Measurements from ENCODE around the gene FGD4.

FGD4 gene

GRCh38 chr12:32605326-32606095, 206.2 kb downstream of the FGD4 start:
- no peak for DNase-seq (ENCODE audit: low read depth, low spot score)

GRCh38 chr12:32606443-32606842, 207.1 kb downstream of the FGD4 start:
- DNase-seq (ENCODE audit: low read depth, low spot score), result no peak

- no peak for DNase-seq (ENCODE audit: low read depth, low spot score)
Observed at GRCh38 chr12:32609966-32610365, 210.6 kb downstream of the FGD4 start.

DNA sequence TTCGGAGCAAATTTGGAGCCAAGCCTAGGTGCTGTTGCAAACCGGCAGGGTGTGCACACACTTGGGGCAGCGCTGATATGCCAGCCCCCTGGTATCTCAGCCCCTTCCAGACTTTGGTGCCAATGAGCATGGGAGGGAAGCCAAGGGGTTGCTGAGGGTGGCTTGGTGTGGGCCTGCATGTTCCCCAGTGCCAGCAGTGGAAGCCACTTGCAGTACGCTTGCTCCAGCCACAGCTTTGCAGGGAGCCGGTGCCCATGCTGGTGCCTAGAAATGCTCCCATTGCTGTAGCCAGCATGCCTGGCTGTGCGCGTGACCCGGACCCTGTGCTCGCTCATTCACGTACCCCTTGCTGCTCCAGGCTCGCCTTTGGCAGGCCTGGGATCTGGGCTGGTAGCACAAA, 212.6 kb downstream of the FGD4 start:
- DNase-seq (ENCODE audit: low read depth, low spot score), result no peak

DNA sequence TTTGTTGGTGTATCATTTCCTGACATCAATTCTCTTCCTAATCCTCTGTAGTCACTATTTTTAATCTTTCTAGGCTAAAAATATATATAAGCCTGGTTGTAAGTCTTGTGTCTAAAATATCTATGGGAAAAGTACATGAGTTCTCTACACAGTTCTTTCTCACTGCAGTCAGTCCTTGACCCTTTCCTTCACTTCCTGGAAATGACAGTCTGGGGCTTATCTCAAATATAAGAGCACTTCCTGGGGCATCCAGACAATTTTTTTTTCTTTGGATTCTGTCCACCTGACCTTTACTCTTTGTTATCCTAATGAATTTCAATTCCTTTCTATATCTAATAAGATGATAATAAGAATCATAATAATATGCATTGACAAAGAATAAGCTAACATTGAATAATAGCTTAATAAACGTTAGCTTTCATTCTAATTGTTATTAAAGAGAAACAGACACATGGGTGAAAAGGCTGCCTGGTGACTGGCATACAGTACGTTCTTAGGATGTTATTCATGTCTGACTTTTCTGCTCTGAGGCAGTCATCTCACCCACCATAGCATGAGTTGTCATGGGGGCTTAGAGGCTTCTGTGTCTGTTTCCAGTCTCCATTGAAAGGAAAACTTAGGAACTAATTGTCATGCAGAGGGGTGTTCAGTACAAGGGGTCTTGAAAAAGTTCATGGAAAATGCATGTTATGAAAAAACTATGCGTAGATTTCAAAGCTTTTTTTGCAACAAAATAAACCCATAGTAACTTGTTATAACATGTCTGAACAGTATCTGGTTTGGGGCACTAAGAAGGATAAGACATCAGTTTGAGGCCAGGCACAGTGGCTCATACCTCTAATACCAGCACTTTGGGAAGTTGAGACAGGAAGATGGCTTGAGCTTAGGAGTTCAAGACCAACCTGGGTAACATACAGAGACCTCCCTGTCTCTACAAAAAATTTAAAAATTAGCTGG, 213.6 kb downstream of the FGD4 start:
- DNase-seq (ENCODE audit: low read depth, low spot score), result no peak

- DNase-seq (ENCODE audit: low read depth, low spot score), result no peak
Observed at GRCh38 chr12:32615441-32615840, 216.1 kb downstream of the FGD4 start.

DNA sequence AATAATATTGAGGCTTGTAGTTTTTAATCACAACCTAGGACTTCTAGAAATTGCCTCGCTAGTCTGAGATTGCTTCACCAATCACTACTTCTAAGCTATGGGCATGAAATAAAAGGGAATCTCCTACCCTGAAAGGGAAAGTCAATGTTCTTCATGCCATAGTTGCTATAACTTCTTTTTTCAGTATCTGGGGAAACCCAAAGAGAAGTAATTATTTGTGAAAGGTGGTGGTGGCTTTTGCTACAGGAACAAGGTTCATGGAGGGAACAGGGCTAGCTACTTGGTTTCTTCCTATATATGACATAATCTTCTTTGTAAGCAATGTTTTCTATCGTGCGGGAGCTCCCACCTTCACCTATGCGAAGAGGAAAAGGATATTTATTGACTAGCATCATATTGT, 218.2 kb downstream of the FGD4 start:
- DNase-seq (ENCODE audit: low read depth, low spot score), result no peak

DNA sequence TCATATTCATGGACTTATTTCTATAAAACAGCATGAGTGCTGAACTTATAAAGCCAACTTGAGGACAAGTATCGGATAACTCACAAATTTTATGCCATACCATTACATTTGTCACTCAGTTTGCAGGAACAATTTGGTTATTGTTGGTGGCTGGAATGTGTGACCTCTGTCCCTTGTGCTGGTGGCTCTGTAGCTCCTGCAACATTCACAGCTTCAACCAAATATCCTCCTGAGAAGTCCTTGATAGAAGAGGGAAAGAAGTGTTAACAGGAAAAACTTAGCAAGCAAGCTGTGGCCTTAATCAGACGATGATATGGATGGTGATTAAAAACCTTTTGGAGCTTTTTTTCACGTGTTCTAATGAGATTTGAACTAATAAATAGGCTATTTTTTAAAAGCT, 218.8 kb downstream of the FGD4 start:
- DNase-seq (ENCODE audit: low read depth, low spot score), result no peak

DNA sequence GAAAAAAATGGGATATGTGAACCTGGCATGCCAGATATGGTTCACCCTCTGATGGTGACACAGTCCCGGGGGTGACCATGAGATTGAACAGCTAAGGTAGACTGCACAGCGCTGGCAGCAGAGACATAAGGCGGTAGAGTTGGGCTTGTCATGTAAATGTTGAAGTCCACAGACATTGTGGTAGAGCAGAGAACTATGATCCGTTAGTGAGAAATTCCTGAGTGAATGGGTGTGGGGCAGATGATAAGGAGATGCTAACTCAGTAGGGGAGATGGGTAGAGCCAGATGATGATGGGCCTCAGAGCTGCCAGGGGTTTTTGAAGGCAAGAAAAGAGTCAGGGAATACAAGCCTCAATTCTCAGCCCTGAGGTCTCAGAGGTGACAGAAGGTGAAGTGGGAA, 228.6 kb downstream of the FGD4 start:
- DNase-seq (ENCODE audit: low read depth, low spot score), result no peak

- DNase-seq (ENCODE audit: low read depth, low spot score), result no peak
Observed at GRCh38 chr12:32641287-32641901, 242.0 kb downstream of the FGD4 start.

DNA sequence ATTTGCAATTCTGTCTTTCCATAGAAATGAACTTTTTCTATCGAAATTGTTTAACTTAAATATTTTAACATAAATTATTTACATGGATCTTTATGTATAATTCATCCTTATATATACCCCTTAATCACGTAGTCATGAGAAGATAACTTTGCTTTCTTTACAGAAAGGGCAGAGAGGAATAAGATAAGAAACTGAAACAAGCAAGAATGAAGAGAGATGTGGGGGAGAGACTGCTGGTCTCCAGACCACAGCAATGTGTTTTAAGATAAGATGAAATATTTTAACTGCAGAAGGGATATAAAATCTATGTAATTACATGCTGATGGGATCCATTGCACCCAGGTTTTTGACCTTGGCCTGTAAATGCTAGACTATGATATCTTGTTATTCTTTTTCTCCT, 245.1 kb downstream of the FGD4 start:
- no peak for DNase-seq (ENCODE audit: low read depth, low spot score)

DNA sequence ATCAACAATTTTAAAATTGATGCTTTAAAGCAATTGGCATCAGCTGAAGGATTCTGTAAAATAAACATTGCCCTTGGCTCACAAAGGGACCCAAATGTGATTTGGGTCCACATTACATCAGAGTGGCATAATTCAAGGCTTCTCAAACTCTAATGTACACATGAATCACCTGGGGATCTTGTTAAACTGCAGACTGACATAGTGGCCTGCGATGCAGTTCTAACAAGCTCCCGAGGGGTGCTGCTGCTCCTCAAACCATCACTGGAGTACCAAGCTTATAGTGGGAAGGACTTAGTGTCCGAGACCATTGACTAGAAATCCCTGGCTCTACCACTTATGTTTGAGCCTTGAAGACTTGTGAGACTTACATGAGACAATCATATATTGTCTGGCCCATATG, 247.9 kb downstream of the FGD4 start:
- no peak for DNase-seq (ENCODE audit: low read depth, low spot score)

DNA sequence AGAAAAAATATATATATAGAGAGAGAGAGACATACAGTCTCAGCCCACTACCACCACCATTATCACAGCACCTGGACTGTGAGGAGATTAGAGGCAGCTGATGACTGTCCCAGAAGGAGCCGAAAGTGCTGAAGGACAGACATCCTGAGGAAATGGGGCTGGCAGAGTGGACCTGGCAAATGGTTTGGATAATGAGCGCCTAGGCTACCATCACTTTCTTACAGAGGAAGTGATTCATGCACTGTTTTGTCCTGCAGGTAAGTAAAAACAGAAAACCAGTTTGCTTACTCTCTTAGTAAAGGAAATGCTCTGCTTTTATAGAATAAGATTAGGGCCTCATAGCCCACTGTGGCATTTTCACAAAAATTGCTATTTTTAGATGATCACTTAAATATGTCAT, 251.2 kb downstream of the FGD4 start:
- DNase-seq (ENCODE audit: low read depth, low spot score), result no peak

GRCh38 chr12:32651151-32651955, 252.0 kb downstream of the FGD4 start:
- no peak for DNase-seq (ENCODE audit: low read depth, low spot score)

GRCh38 chr12:32651956-32652210, 252.5 kb downstream of the FGD4 start:
- DNase-seq (ENCODE audit: low read depth, low spot score), result no peak

DNA sequence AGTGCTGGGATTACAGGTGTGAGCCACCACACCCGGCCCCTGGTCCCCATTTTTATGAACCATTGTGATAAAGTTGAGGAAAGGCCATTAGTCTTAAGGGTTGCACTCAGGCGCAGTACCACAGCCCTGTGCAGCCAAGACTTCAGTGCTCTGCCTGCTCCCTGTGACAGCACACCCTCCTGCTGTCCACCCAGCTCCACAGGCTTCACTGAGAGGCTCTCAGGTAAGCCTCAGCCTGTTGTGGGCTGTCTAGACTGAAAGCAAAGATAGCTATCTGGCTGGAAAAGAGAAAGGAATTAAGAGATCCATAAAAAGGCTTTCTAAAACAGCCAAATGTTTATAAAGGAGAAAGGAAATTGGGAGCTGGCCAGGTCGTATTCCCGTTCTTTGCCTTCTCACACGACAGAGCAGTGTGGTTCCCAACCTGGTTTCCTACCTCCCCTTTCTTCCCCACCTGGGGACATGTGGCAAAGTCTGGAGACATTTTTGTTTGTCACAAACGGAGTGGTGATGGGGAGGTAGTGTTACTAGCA, 260.6 kb downstream of the FGD4 start:
- DNase-seq (ENCODE audit: low read depth, low spot score), result no peak

GRCh38 chr12:32661706-32662105, 262.3 kb downstream of the FGD4 start:
- DNase-seq (ENCODE audit: low read depth, low spot score), result no peak

DNA sequence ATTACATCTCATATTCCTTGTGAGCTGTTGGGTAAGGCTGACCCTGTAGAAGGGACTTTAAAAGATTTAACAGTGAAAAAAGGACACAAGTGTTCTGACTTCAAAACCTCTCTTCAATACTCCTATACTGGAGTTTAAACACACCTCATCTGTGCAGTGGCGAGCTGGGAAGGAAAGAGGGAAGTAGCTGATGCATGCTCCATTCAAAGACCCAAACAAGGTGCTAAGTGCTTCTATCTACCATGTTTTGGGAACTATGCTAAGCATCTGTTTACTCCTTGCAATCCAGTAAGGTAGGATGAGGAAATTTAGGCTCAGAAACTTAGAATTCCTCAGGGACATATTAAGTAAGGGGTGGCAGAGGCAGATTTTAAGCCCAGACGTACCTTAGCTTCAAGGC, 263.3 kb downstream of the FGD4 start:
- no peak for DNase-seq (ENCODE audit: low read depth, low spot score)

DNA sequence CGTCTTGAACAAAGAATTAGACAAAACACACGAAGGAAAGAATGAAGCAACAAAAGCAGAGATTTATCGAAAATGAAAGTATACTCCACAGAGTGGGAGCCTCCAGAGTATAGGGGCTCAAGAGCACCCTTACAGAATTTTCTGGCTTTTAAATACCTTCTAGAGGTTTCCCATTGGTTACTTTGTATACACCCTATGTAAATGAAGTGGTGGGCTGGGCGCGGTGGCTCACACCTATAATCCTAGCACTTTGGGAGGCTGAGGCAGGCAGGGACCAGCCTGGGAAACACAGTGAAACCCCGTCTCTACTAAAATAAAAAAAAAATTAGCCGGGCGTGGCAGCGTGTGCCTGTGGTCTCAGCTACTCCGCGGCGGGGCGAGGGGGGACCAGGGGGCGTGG, 266.7 kb downstream of the FGD4 start:
- peak; percentile 18 for DNase-seq (ENCODE audit: low read depth, low spot score)

DNA sequence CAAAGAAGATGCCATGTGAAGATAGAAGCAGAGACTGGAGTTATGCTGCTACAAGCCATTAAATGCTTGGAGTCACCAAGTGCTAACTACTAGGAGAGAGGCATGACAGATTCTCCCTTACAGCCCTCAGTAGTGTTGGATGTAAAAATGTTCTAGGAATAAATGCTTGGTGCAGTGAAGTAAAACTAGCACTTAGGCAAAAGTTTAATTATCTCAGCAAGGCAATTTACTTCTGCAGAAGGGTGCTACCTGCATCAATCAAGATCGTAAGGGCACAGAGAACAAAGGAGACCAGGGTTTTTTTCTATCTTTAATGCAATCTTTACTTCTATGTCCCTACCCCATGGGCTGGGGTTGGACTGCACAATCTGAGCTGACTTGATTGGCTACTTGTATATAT, 270.2 kb downstream of the FGD4 start:
- DNase-seq (ENCODE audit: low read depth, low spot score), result no peak

DNA sequence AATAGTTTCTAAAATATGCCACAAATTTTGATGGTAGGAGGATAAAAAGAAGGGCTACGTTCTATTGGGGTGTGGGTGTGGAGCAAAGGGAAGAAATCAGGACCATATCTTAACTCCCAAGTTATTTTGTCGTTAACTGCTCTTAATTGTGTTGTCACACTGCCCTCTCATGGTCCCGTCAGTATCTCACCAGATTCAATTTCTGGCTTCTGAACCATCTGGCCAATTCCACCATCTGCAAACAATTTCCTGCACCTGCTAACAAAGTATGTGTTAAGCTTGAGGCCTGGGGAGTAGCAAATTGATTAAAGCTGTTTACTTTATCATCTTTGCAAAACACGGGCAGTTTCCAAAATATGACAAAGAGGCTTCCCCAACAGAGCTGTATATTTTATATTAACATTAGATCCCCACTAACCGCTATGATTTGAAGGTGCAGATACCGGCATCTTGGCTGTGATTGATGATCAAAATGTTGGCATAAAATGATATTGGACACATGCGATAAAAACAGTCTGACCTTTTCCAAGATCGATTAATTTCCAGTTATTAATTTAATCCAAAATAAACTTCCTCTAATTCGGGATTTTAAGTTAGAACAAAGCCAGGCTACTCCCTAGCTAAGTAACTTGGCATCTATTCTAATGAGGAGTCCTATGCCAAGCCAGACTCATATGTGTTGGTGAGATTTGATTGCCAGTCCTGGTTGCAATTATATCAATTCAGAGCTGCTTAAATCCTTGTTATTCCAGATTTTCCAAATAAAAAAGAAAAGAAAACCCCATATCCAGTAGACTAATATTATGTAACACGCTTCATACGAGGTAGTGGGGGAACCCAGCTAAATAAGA, 272.8 kb downstream of the FGD4 start:
- peak; percentile 25 for DNase-seq (ENCODE audit: low read depth, low spot score)

Data from ELF-1 (cell line).